Neural progenitor cell (in vitro differentiated cells): ENCODE results near the gene UTY.

Experiments
- CTCF ChIP-seq: fragments of 200-600 bp; sonication (generic); IDR thresholded peaks from 2 replicates; pipeline ENCODE4 v1.5.1; 2017; ENCODE audit warnings: antibody characterized with exemption, mild to moderate bottlenecking
- EZH2 ChIP-seq: fragments of 200-600 bp; sonication (generic); IDR thresholded peaks from 2 replicates; pipeline ENCODE4 v1.6.1; 2017; ENCODE audit warnings: antibody characterized with exemption, mild to moderate bottlenecking, moderate library complexity
- EZH2phosphoT487 ChIP-seq: fragments of 200-600 bp; sonication (generic); IDR thresholded peaks from 2 replicates; pipeline ENCODE4 v1.6.1; 2017; ENCODE audit warnings: antibody characterized with exemption

DNA sequence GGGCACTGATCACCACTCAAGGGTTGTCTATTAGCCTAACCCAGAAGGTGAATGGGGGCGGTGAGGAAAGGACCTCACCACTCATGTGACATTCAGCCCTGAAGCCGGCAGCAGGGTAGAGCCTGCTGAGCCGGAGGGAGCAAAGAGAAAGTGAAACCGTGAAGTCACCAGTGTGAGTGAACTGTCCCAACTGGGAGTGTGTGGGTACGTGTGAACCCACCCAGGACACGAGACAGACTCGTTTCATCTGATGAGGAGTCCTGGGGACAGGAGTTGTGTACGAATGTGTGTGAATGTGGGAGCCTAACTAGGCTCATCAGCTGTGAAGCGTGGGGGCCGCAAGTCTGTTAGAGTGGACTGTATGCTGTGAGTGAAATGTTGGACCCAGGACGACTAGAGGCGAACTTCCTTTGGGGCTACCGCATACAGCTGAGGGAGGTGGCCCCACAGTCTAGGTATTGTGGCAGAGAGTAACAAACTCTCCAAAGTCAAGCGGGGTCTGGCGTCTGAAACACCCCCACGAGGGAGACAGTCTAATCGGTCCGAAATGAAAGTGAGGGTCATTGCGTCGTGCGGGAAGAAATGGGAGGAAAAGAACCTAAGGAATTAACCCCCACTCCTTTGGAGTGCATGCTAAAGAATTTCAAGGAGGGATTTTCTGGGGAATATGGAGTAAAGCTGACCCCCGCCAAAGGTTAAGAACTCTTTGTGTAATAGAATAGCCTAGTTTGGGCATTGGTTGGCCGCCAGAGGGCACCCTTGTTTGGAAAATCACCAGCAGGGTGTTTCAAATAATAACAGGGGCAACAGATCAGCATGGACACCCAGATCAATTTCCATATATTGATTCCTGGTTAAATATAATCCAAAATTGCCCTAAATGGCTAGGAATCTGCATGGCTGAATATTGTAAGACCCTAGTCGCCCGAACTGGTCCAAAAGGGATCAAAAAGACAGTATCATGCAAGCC, 43.6 kb downstream of the UTY start:
- no peak for TF ChIP-seq EZH2
- TF ChIP-seq CTCF = no peak
- TF ChIP-seq EZH2phosphoT487 = no peak
